Activated T-cell treated with anti-CD3 and anti-CD28 coated beads, Interleukin-2, amount 50 U/mL, for 48 hours (primary cell): ENCODE data around the gene ATAD3A.

Source experiments
- DNase-seq, 2 experiments: peaks; one replicate each; pipeline ENCODE4 v3.0.0-alpha.2; 2020

ATAD3A gene

GRCh38 chr1:1540090-1540817 lies 28.3 kb downstream of the ATAD3A start, which contains the start of gene TMEM240:
TSS of gene TMEM240 (minus strand) at chr1:1540624. CDS start at chr1:1540346, 278 bp downstream.
- peak; percentile 55 to 72 for DNase-seq

GRCh38 chr1:1540818-1541628 lies 29.1 kb downstream of the ATAD3A start:
- DNase-seq: no peak

GRCh38 chr1:1541956-1542765 lies 30.2 kb downstream of the ATAD3A start:
- DNase-seq: no peak

GRCh38 chr1:1542766-1543705 lies 31.1 kb downstream of the ATAD3A start:
- no peak for DNase-seq

GRCh38 chr1:1543706-1544099 lies 31.7 kb downstream of the ATAD3A start:
- no peak for DNase-seq

GRCh38 chr1:1544544-1544943 lies 32.6 kb downstream of the ATAD3A start:
- DNase-seq: no peak

DNA sequence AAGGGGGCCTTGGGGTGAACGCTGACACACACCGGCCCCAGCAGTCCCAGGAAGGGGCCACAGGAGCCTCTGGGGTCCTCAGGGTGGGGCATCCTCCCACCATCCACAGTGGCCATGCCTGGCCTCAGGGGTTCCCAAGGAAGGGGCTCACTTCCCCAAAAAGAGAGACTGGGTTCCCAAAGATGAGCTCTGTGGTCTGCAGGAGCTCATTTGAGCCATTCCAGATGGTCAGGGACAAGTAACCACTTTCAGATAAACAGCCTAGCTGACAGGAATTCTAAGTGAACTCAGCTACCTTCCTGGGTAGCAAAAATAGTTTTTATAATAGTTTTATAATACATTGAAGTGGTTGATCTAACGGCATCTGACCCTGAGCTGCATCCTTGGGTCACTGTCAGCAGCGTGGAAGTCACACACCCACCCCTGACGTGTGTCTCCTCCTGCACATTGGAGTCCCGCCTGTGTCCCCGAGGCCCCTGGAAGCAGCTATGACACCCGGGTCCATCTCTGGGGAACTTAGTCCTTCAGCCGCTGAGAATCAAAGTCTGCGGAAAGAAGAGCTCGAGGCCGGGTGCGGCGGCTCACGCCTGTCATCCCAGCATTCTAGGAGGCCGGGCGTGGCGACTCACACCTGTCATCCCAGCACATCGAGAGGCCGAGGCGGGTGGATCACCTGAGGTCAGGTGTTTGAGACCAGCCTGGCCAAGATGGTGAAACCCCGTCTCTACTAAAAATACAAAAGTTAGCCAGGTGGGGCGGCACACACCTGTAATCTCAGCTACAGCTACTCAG lies 34.2 kb downstream of the ATAD3A start:
- no peak for DNase-seq

DNA sequence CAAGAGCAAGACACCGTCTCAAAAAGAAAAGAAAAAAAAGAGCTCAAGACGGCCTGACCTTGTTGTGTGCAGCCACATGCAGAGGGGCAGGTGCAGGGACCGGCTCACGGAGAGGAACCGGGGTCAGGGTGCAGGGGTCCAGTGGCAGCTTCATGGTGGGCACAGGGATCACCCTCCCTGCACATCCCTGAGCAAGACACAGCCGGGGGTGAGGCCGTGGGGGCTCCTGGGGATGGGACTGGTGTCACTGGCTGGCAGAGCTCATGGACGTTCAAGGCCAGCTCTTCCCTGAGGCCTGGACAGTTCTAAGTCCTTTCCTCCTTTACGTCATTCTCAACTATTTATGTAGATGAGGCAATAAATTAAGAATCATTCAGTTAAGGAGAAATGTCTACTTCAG lies 35.0 kb downstream of the ATAD3A start:
- DNase-seq: no peak

DNA sequence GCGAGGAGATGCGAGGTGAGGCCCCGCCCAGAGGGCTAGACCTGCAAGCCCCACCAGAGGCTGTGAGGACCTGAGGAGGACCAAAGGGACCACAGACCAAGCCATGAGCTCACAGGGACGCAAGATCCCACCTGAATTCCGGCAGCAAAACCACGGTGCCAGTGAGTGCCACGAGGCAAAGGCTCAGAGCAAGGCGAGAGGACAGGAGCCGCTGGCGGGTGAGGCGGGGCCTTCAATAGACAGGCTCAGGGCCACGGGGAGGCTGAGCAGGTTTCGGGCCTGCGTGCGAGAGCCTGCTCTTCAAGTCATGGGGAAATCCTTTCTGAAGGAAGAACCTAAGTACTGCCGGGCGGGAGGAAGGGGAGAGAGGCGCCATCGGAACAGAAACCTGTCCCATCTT lies 35.5 kb downstream of the ATAD3A start:
- no peak for DNase-seq

- no peak for DNase-seq
These were observed 36.6 kb downstream of the ATAD3A start for GRCh38 chr1:1548591-1548990.

DNA sequence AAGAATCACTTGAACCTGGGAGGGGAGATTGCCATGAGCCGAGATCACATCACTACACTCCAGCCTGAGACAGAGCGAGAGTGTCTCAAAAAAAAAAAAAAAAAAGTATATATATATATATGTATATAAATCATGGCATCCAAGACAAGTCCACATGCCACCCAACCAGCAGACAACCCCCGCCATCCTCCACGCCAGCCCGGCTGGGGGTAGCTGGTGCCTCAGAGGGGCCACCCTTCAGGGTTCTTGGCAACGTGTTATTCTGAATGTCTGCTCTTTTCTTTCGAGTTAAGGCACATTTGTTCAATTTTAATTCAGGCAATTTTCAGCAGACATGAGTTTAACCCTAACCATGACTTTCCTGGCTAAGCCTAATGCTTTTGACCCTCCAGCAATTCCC lies 38.1 kb downstream of the ATAD3A start:
- DNase-seq: no peak

DNA sequence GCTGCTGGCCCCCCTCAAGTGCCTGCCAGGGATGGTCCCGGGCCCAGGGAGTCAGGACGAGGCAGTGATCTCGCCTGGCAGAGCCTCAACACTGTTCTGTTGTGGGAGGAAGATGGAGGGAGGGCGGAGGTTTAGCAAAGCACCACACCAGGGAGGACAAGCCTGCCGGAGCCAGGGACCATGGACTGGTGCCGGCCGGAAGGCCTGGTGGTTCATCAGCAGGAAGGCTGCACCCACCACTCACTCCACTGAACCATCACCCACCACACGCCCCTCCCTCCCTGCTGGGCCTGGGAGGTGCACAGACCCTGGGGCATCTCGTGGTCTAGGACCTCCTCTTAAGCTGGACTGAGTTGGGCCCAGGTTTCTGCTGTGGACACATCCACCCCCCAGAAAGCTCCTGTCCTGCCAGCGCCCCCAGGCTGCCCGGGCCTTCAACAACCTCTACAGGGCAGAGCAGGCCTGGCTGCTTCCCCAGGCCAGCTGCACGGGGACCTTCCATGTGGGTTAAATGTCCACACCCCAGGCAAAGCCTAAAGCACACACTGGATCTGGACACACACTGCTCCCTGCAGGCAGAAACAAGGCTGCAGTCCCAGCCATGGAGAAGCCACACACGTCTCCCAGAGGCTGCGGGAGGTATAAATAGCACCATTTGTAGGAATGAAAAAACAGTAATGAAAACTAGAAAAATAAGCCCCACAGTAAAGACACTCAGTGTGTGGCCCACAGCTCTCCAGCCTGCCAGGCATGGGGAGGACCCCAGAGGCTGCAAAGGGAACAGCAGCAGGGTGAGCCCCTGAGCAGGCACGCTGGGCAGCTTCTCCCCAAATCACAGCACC lies 38.9 kb downstream of the ATAD3A start:
- no peak for DNase-seq

- DNase-seq: no peak
These were observed 39.7 kb downstream of the ATAD3A start for GRCh38 chr1:1551524-1552262.

DNA sequence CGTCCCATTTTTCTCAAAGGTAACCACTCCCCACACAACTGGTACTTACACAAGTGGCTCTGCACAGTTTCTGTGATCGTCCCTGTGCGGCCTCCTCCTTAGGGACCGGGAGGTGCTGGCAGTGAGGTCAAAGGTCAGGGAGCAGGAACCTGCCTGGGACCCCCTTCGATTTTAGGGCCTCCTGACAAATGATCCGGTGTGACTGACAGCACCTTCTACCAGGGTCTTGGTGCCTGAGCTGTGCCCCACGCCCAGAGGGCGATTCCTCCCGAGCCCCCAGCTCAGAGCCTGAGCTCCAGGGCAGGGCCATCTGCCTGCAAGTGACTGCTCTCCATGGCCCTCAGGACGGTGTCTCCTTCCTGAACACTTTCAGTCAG lies 40.3 kb downstream of the ATAD3A start:
- DNase-seq: no peak

GRCh38 chr1:1553821-1554494 lies 42.0 kb downstream of the ATAD3A start:
- DNase-seq: no peak

- DNase-seq: no peak
These were observed 42.6 kb downstream of the ATAD3A start for GRCh38 chr1:1554550-1554925.

GRCh38 chr1:1554926-1555915 lies 43.3 kb downstream of the ATAD3A start:
- DNase-seq: no peak

- no peak for DNase-seq
These were observed 44.5 kb downstream of the ATAD3A start for GRCh38 chr1:1556505-1556904.
